OCI-LY7 (cell line): ENCODE data around the gene PLA2R1.

Experiments
- CTCF ChIP-seq: fragments of 200-600 bp; sonication (generic); conservative IDR thresholded peaks from 2 replicates; pipeline ENCODE4 v1.5.1; 2014; ENCODE audit warnings: mild to moderate bottlenecking, antibody characterized with exemption, low read length, moderate library complexity, mixed read lengths
- EZH2phosphoT487 ChIP-seq: fragments of 200-600 bp; sonication (generic); IDR thresholded peaks from 2 replicates; pipeline ENCODE4 v1.6.1; 2018; ENCODE audit warnings: low read depth, borderline replicate concordance, mild to moderate bottlenecking, mixed run types, antibody characterized with exemption, low read length, moderate library complexity, mixed read lengths

DNA sequence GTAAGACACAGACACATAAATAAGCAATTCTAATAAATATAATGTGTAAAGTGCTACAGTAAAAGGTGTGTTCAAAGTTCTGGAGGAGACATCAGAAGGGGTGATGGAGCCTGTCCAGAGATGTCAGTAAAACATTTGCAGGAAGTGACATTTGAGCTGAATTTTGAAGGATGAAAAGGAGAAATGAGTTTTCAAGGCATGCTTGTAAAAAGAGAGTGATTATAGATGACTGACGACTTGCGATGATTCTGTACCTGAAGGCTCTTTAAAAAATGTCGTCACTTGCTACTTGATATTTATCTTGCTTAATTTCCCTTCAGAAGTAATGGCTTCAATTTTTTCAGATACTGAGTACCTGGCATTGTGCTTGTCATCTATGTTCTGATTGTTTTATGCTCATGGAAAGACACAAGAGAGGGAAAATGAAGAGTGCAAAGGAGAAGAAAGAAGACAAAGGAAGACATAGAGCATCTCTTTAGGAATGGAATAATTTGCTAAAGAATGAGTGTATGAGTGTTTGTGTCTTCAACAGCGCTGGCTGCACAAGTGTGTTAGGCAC, 73.9 kb downstream of the PLA2R1 start:
- no peak for TF ChIP-seq CTCF
- TF ChIP-seq EZH2phosphoT487, result no peak
